ENCODE results near the gene NCMAP. TPM values are rescaled to one million over a fixed set of nuclear protein-coding genes. Genes with fewer than 3 reads are reported as not detected.

NCMAP gene, protein sequence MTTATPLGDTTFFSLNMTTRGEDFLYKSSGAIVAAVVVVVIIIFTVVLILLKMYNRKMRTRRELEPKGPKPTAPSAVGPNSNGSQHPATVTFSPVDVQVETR
- polyA plus RNA-seq (2013): 2.6 and 3.2 TPM in 2 replicates

DNA sequence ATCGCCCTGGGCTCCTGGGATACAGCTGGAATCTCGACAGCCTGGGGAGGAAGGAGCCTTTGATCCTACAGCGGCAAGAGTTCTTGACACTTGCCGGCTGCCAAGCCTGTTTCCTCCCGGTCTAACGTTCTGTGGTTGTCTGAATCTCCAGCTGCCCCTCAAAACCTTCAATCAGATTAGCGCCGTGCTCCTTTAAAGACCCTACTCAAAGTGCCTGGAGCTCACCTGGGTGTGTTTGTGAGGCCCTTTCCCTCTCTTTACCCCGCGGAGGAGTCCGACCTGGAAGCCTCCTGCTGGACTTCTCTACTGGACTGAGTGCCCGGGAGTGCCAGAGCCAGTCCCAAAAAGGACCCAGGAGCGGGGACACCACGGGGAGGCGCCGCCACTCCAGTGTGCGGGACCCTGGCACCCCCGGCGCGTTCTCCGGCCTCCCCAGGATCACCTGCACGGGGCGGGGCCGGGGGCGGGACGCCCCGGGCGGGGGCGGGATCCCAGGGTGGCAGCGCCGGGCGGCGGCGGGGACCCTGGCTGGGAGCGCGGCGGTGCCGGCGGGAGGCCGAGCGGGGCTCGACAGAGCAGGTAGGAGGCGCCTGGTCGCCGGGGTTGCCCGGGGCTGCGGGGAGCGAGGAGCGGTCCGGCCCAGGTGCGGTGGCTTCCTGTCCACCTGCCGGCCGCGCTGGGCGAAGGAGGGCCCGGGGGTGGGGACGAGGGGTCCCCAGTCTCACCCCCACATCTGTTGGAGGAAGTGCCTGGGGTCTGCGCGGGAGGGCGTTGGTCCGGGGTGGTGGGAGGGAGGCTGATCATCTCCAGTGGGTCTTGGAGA, at the start of gene NCMAP:
NCMAP (plus strand) TSS at position 497 of the 823 bp plus-strand sequence. CDS start 39,344 bp downstream, outside the sequence.
- H4K8ac ChIP-seq (ENCODE audit: low read depth, low read length): no peak within 1 kb of the TSS
- peak in 1 of 2 donors; percentile 26 for DNase-seq
- H3K23ac ChIP-seq (ENCODE audit: low read length): no peak within 1 kb of the TSS
- no peak within 1 kb of the TSS for H2BK12ac ChIP-seq (ENCODE audit: low read length)
- H3K9me3 ChIP-seq (ENCODE audit: insufficient read depth, low read depth, low read length): no peaks in the 10 kb centered on the region
- no peak within 1 kb of the TSS for H3K9ac ChIP-seq (ENCODE audit: low read length)
- no peak within 1 kb of the TSS for H3K4me3 ChIP-seq (ENCODE audit: low read depth, low read length)
- H2AFZ ChIP-seq (ENCODE audit: insufficient read depth, low read length, poor library complexity): no peak within 1 kb of the TSS
- no peak within 1 kb of the TSS for H3K14ac ChIP-seq (ENCODE audit: low read length)
- H3K4me2 ChIP-seq (ENCODE audit: low read length): peak within 1 kb of the TSS; percentile 57
- no CpG with 5 or more reads among the region's 61 CpGs for WGBS (ENCODE audit: extremely low coverage, insufficient coverage, insufficient read length)
- H2BK120ac ChIP-seq (ENCODE audit: insufficient read depth, low read length, poor library complexity): no peak within 1 kb of the TSS
- H3K27me3 ChIP-seq (ENCODE audit: insufficient read depth, low read length): peaks cover 14% of the 10 kb centered on the region
- no peaks in the 10 kb centered on the region for H3K36me3 ChIP-seq (ENCODE audit: control insufficient read depth in 1 of 2, insufficient read depth in 2 of 2, low read length in 2 of 2)
- no peak within 1 kb of the TSS for H4K91ac ChIP-seq (ENCODE audit: low read depth, low read length)
- no peak within 1 kb of the TSS for H3K18ac ChIP-seq (ENCODE audit: low read length)
- peaks cover 4 to 5% of the 10 kb centered on the region in 2 experiments for H3K4me1 ChIP-seq (ENCODE audit: control insufficient read depth in 1 of 2, insufficient read depth in 2 of 2, low read length in 2 of 2)
- H2AK5ac ChIP-seq (ENCODE audit: low read length): no peak within 1 kb of the TSS
- H3K27ac ChIP-seq (ENCODE audit: low read depth, low read length): no peak within 1 kb of the TSS
- H3K79me1 ChIP-seq (ENCODE audit: low read length): no peaks in the 10 kb centered on the region
- H2BK5ac ChIP-seq (ENCODE audit: low read depth, low read length, poor library complexity): no peak within 1 kb of the TSS
- no peak within 1 kb of the TSS for H4K12ac ChIP-seq (ENCODE audit: low read depth, low read length)
- H3K79me2 ChIP-seq (ENCODE audit: control insufficient read depth, insufficient read depth, low read length, poor library complexity): no peaks in the 10 kb centered on the region
- no peak within 1 kb of the TSS for H3K4ac ChIP-seq (ENCODE audit: low read depth, low read length)

DNA sequence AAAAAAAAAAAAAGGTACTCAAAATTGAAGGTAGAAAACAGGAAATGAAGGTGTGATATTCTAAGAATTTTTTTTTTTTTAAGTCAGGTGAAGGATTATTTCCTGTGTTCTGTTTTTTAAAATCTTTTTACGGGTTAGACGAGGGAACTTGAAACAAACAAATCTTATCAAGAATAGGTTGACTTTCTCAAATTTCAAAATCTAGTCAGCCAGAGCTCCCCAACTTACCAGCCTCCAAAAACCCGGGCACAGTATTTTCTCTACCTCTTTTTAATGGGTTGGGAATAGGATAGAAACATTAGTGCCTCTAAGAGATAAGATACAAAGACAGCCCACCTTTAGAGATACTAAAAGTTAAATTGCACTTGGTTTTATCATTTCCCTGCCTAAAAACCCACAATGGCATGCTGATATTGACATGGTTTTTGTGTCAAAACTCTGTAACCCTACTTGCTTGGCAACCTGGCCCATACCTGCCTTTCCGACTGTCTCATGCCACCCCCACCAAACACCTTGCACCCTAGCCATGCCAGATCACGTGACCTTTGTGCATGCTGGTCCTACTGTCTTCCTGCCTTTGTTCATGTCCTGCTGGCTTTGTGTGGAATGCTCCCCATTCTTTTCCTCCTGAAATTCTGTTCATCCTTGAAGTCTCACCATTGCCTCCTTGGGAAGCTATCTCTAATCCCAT, 49.1 kb upstream of the NCMAP start:
- no peak overlapping the region for H3K9ac ChIP-seq (ENCODE audit: low read length)
- no peak overlapping the region for H2BK5ac ChIP-seq (ENCODE audit: low read depth, low read length, poor library complexity)

DNA sequence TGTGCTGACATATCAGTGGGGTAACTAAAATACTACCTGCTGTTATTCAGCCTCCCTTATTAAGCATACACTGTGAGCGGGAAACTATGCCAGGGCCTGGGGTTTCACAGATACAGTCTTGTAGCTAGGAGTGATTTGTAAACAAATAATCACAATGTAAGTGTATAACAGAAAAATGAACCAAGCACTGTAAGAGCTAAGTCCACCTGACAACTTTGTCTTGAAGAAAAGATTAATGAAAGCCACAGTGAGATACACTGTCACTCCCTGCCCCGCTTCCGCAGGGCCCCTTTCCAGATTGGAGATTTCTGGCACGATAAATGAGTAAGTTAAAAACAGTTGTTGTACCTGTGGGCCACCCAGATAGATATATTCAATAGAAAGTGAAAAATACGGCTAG, 48.5 kb upstream of the NCMAP start:
- Histone ChIP-seq H3K27me3 (ENCODE audit: insufficient read depth, low read length) (no peaks in the 10 kb centered on the region), H3K79me1 (ENCODE audit: low read length) (peaks cover 8% of the 10 kb centered on the region), H3K14ac (ENCODE audit: low read length) (no peak overlapping the region), H2BK12ac (ENCODE audit: low read length) (no peak overlapping the region), H4K12ac (ENCODE audit: low read depth, low read length) (no peak overlapping the region), H2AK5ac (ENCODE audit: low read length) (no peak overlapping the region), H4K91ac (ENCODE audit: low read depth, low read length) (no peak overlapping the region), H3K4ac (ENCODE audit: low read depth, low read length) (no peak overlapping the region), H4K8ac (ENCODE audit: low read depth, low read length) (no peak overlapping the region), H3K18ac (ENCODE audit: low read length) (no peak overlapping the region), H3K4me3 (ENCODE audit: low read depth, low read length) (no peak overlapping the region), H3K23ac (ENCODE audit: low read length) (no peak overlapping the region), H2BK5ac (ENCODE audit: low read depth, low read length, poor library complexity) (no peak overlapping the region), H3K79me2 (ENCODE audit: control insufficient read depth, insufficient read depth, low read length, poor library complexity) (peaks cover 4% of the 10 kb centered on the region), H2AFZ (ENCODE audit: insufficient read depth, low read length, poor library complexity) (no peak overlapping the region), H3K4me2 (ENCODE audit: low read length) (no peak overlapping the region), H3K9ac (ENCODE audit: low read length) (no peak overlapping the region), H3K9me3 (ENCODE audit: insufficient read depth, low read depth, low read length) (no peaks in the 10 kb centered on the region), H2BK120ac (ENCODE audit: insufficient read depth, low read length, poor library complexity) (no peak overlapping the region), H3K36me3 (ENCODE audit: control insufficient read depth in 1 of 2, insufficient read depth in 2 of 2, low read length in 2 of 2) (no peaks in the 10 kb centered on the region), H3K4me1 (ENCODE audit: control insufficient read depth in 1 of 2, insufficient read depth in 2 of 2, low read length in 2 of 2) (no peaks in the 10 kb centered on the region), H3K27ac (ENCODE audit: low read depth, low read length) (no peak overlapping the region)
- WGBS (ENCODE audit: extremely low coverage, insufficient coverage, insufficient read length): no CpG with 5 or more reads among the region's 5 CpGs
- no peak for DNase-seq

More for the DNA sequence above, 49.1 kb upstream of the NCMAP start:
- Histone ChIP-seq H3K9me3 (ENCODE audit: insufficient read depth, low read depth, low read length) (no peaks in the 10 kb centered on the region), H4K8ac (ENCODE audit: low read depth, low read length) (no peak overlapping the region), H4K12ac (ENCODE audit: low read depth, low read length) (no peak overlapping the region), H3K36me3 (ENCODE audit: control insufficient read depth in 1 of 2, insufficient read depth in 2 of 2, low read length in 2 of 2) (no peaks in the 10 kb centered on the region), H2AFZ (ENCODE audit: insufficient read depth, low read length, poor library complexity) (no peak overlapping the region), H3K4me3 (ENCODE audit: low read depth, low read length) (no peak overlapping the region), H2AK5ac (ENCODE audit: low read length) (no peak overlapping the region), H3K79me2 (ENCODE audit: control insufficient read depth, insufficient read depth, low read length, poor library complexity) (peaks cover 6% of the 10 kb centered on the region), H3K14ac (ENCODE audit: low read length) (no peak overlapping the region), H2BK12ac (ENCODE audit: low read length) (no peak overlapping the region), H3K4me1 (ENCODE audit: control insufficient read depth in 1 of 2, insufficient read depth in 2 of 2, low read length in 2 of 2) (peaks cover 0 to 2% of the 10 kb centered on the region in 2 experiments), H3K27me3 (ENCODE audit: insufficient read depth, low read length) (no peaks in the 10 kb centered on the region), H3K27ac (ENCODE audit: low read depth, low read length) (no peak overlapping the region), H3K4me2 (ENCODE audit: low read length) (no peak overlapping the region), H2BK120ac (ENCODE audit: insufficient read depth, low read length, poor library complexity) (no peak overlapping the region), H3K79me1 (ENCODE audit: low read length) (peaks cover 10% of the 10 kb centered on the region), H3K23ac (ENCODE audit: low read length) (no peak overlapping the region), H4K91ac (ENCODE audit: low read depth, low read length) (no peak overlapping the region), H3K4ac (ENCODE audit: low read depth, low read length) (no peak overlapping the region), H3K18ac (ENCODE audit: low read length) (no peak overlapping the region)
- DNase-seq: no peak
- WGBS (ENCODE audit: extremely low coverage, insufficient coverage, insufficient read length): no CpG with 5 or more reads among the region's 5 CpGs

DNA sequence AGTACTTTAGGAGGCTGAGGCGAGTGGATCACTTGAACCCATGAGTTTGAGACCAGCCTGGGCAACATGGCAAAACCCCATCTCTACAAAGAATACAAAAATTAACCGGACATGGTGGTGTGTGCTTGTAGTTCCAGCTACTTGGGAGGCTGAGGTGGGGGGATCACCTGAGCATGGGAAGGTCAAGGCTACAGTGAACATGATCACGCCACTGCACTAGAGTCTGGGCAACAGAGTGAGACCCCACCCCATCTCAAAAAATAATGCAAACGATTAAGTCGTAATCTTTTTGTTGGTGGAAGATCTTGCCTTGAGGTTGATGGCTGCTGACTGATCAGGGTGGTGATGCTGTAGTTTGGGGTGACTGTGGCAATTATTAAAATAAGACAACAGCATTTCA, 47.0 kb upstream of the NCMAP start:
- no peak overlapping the region for H3K9ac ChIP-seq (ENCODE audit: low read length)
- H3K27ac ChIP-seq (ENCODE audit: low read depth, low read length): no peak overlapping the region
- no peaks in the 10 kb centered on the region for H3K9me3 ChIP-seq (ENCODE audit: insufficient read depth, low read depth, low read length)
- no peak overlapping the region for H2BK120ac ChIP-seq (ENCODE audit: insufficient read depth, low read length, poor library complexity)
- no peaks in the 10 kb centered on the region for H3K79me2 ChIP-seq (ENCODE audit: control insufficient read depth, insufficient read depth, low read length, poor library complexity)
- no peak overlapping the region for H4K12ac ChIP-seq (ENCODE audit: low read depth, low read length)
- H3K4me2 ChIP-seq (ENCODE audit: low read length): no peak overlapping the region
- H3K4me3 ChIP-seq (ENCODE audit: low read depth, low read length): no peak overlapping the region
- H3K23ac ChIP-seq (ENCODE audit: low read length): no peak overlapping the region
- H3K36me3 ChIP-seq (ENCODE audit: control insufficient read depth in 1 of 2, insufficient read depth in 2 of 2, low read length in 2 of 2): no peaks in the 10 kb centered on the region
- no peak overlapping the region for H2AK5ac ChIP-seq (ENCODE audit: low read length)
- H2BK5ac ChIP-seq (ENCODE audit: low read depth, low read length, poor library complexity): no peak overlapping the region
- H4K91ac ChIP-seq (ENCODE audit: low read depth, low read length): no peak overlapping the region
- H3K79me1 ChIP-seq (ENCODE audit: low read length): no peaks in the 10 kb centered on the region
- H3K4ac ChIP-seq (ENCODE audit: low read depth, low read length): no peak overlapping the region
- no CpG with 5 or more reads among the region's 5 CpGs for WGBS (ENCODE audit: extremely low coverage, insufficient coverage, insufficient read length)
- no peak overlapping the region for H4K8ac ChIP-seq (ENCODE audit: low read depth, low read length)
- no peak overlapping the region for H2BK12ac ChIP-seq (ENCODE audit: low read length)
- H3K4me1 ChIP-seq (ENCODE audit: control insufficient read depth in 1 of 2, insufficient read depth in 2 of 2, low read length in 2 of 2): no peaks in the 10 kb centered on the region
- H2AFZ ChIP-seq (ENCODE audit: insufficient read depth, low read length, poor library complexity): no peak overlapping the region
- H3K18ac ChIP-seq (ENCODE audit: low read length): no peak overlapping the region
- no peaks in the 10 kb centered on the region for H3K27me3 ChIP-seq (ENCODE audit: insufficient read depth, low read length)
- no peak overlapping the region for H3K14ac ChIP-seq (ENCODE audit: low read length)
- no peak for DNase-seq

Data from trophoblast cell (in vitro differentiated cells and primary cell).